GM18508 (cell line): Measurements from ENCODE around the gene CXCR5.

Source experiments
- ATAC-seq: cut with Tn5 transposase; IDR thresholded peaks from one replicate; pipeline ENCODE4 v1.9.1; 2021; ENCODE audit warnings: moderate number of reproducible peaks; ENCODE audit not compliant: insufficient read depth, unreplicated experiment

The CXCR5 gene

DNA sequence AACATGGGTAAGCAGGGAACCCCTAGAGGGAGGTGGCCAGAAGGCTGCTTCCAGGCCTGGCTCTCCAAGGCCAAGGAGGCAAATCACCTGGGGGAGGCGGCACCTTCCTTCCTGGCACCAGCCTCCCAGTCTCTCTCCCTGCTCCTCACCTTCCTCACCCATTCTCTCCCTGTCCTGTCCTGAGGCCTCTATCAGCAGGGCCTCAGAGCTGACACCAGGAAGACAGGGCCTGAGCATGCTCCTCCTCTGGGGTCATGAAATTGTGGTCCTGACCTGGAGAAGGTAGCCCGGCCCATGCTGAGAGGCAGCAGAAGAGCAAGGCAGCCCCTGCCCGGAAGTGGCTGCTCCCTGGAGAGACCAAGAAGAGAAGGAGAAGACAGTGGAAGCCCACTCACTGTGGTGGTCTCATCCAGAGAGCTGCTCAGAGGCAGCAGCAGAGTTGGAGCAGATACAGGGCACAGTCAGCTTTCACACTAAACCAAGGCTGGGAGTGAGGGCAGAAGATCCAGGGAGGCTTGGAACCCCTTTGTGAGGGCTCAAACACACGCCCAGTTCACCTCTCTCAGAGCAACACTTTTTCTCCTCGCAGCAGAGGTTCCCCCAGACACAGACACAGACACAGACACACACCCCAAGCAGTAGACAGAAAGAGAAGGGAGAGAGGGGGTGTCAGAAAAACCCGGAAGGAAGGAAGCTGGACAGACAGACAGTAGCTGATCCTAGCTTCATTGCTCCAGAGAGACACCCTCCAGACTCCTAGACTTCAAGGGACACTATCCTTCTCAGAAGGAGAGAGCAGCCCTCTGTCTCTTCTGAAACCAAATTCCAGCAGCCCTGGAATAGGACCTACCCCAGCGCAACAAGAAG, 40.3 kb downstream of the CXCR5 start:
- no peak for ATAC-seq

DNA sequence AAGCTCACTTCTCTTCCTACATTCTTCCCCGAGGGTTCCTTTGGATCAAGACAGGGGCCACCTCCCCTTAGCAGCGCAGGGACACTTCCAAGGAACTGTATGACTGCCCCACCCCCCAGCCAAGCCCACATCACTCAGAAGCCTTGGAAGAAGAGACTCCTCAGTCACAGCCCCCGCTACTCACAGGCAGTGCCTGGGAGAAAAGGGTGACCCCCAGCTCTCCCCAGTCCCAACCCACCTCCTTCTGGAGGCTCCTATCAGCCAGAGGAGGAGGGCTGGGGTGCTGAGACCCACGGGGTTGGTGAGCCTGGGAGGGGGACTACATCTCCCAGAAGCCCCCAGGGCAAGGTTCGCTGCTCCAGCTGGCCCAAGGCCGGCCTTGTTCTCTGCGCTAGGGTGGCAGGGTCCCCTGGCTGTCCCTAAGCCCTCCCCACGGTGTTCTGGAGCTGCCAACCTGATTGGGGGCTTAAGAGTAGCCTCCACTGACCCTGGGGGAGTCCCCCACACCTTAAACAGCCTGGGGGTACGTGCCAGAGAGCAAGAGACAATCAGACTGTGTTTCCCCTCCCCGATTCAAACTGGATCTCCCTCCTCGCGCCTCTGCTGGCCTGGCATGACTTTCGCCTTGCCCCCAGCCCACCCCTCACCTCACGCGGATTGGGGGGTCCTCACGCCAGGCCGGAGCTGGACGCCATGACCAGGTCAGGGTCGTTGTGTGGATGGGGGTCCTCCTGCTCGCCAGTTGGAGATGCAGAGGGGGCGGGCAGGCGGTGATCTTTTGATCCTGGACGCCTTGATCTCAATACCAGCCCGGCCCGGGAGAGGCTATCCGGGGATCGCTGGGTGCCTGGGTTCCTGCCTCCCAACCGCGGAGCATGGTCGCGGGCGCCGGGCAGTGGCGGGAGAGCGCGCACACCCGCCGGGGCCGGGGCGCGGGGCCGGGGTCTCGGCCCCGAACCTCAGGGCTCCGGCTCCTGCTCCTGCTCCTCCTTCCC, 41.2 kb downstream of the CXCR5 start:
- ATAC-seq = no peak

DNA sequence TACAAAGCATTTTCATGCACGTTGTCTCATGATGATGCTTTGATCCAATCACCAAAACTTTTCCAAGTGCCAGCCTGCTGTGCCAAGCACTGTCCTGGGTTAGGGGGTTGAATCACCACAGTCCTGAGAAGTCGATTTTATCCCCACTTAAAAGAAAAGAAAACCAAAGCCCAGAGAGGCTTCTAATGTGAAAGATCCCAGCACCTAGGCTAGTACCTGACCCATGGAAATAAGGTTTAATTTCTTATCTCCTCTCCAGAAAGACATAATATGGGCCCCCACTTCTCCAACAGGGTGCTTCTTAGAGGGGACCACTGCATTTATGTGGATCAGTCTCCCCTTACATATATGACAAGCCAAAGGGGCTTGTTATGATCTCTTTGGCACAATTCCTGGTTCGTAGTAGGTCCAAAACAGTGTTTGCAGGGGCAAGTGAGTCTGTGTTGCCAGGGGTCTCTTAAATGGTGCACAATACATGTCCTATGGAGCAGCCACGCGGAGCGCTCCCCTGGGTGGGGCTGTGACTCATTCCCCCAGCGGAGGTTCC, 43.9 kb downstream of the CXCR5 start:
- no peak for ATAC-seq

DNA sequence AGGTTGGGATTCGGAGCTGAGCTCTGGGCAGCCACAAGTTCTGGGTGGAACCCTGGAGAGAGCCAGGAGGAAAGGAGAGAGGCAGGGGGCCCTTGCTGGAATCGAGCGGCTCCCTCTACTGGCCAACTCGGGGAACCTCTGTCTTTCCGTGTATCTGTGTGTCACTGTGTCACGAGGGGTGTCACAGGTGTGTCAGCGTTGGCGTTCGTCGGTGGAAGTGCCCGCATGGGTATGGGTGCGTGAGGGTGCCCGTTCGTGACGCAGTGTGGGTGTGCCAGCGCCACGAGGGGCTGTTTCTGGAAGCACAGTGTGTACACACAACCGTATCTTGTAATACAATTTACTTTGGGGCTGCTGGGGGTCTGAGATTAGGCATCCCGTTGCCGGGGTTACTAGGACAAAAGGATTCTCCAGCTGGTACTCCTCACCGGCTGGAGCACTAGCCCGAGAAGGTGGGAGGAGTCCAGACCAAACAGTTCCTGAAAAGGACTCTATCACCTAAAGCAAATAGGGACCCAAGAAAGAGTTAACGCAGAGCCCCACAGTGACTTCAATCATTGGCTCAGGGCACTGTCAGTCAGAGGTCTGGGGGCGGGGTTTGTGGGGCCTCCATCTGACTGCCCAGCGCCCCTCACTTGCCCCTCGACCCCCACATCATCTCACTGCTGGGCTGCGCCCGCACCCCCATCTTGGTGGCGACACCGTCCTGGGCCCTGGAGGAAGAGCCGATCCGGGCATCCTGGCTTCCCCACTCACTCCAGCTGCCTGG, 44.6 kb downstream of the CXCR5 start:
- ATAC-seq = peak; percentile 33

DNA sequence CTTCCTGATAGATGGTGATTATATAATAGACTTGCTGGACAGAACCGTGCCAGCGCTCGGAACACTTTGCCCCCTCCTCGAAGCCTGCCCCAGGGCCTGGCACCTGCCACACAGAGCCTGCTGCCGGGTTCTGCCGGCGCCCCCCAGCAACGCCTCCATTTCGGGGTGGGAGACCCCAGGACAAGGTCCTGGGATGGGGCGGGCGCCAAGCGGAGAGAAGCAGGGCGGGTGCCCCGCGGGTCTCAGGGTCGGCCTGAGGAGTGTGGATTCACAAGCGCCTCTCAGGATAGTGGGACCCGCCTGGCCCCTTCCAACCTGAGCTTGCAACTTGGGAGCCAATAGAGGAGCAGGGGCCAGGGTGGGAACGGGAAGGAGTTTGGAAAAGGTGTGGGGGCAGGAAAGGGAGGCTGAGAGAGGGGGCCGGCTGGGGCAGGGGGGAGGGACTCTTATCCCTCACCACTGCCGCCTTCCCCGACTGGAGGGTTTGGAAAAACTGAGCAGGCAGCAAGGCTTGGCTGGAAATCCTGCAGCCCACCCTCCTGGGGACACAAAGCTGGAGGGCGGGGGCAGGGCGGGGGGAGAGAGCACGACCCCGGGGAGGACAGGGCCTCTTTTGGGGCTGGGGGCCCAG, 45.3 kb downstream of the CXCR5 start:
- no peak for ATAC-seq

DNA sequence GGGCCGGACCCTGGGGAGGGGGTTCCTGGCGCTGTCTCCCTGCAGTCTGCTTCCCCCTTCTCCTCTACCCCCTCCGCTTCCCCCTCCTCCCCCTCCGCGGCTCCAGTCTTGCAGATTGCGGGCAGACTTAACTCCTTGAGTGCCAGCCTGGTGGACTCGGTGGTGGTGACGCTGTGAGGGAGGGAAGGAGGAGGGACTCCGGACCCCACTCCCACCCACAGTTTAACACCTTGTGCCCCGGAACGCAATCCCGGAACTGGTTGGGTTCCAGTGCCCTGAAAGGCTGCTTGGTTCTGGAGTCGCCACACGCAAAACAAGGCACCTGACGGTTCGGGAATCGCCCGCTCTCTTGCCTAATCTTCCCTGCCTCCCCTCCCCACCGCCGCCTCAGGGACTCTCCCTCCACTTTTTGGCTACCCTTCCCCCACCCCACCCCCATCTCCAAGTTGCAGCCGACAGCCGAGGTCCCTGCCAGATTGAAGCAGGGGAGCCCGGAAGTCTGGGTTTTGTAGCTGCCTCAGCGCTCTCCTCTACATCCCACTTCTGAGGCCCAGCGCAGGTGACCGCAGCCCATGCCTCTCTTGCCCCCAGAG, 45.9 kb downstream of the CXCR5 start:
- ATAC-seq = no peak

DNA sequence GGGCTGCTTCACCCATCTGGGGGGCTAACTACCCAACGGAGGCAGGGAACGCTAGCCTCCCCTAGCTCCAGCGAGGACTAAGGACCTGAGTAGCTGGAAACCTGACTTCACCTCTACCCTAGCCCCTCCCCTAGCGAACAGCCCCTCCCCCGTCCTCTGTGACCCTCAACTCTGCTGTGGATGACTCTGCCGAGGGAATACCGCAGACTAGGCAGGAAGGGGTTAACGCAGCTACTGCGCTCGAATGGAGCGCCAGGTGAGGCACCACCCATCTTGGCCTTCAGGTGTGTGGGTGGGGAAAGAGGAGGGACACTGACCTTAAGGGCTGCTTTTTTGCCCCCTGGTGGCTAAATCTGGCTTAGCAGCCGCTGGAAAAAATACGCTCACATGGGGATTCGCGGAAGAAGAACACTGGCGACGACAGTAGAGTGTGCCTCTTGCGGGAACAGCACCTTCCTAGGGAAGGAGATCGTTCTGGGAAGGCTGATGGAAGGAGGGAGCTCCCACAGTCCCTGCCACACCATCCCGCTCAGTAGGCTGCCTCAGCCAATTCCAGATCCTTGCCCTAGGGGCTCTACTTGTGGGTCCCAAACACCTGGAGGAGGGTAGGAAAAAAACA, 46.5 kb downstream of the CXCR5 start:
- no peak for ATAC-seq

DNA sequence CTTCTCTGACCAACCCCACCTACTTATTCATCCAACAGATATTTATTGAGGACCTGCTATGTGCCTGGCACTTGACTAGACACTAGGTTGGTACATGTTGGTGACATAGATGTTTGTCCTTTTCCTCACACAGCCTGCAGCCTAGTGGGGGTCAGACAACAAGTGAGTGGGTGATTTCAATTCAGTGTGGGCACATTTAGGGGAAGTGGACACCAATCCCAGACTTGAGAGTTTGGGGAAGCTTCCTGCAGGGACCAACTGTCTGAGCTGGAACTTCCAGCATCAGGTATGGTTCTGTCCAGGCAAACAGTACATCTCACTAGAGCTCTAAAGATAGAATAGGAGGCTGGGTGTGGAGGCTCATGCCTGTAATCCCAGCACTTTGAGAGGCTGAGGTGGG, 47.9 kb downstream of the CXCR5 start:
- no peak for ATAC-seq

DNA sequence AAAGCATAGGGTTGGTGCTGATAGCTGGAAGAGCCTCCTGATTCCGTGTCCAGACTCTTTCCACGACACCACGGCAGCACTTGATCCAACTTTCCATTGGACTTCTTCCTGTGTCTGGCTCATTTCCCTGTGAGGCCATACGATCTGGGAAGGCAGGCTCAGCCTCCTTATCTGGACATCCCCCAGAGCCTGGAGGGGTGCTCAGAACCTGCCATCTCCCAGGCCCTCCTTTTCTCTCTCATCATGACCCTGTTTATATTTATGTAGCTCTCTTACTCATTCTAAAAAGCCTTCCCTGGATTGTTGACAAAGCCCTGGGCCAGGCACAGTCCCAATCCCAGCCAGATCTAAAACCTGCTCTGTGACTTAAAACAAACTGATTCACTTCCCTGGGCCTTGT, 49.8 kb downstream of the CXCR5 start:
- ATAC-seq = no peak

DNA sequence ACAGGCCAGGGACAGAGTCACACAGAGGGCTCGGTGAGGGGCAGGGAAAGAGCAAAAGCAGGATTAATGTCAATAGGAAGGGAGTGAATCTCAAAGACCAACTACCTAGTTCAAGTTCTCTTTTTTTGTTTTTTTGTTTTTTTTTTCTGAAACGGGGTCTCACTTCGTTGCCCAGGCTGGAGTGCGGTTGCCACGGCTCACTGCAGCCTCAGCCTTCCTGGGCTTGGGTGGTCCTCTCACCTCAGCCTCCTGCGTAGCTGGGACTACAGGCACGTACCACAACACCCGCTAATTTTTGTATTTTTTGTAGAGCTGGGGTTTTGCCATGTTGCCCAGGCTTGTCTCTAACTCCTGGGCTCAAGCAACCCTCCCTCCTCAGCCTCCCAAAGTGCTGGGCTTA, 51.7 kb downstream of the CXCR5 start:
- ATAC-seq = no peak

DNA sequence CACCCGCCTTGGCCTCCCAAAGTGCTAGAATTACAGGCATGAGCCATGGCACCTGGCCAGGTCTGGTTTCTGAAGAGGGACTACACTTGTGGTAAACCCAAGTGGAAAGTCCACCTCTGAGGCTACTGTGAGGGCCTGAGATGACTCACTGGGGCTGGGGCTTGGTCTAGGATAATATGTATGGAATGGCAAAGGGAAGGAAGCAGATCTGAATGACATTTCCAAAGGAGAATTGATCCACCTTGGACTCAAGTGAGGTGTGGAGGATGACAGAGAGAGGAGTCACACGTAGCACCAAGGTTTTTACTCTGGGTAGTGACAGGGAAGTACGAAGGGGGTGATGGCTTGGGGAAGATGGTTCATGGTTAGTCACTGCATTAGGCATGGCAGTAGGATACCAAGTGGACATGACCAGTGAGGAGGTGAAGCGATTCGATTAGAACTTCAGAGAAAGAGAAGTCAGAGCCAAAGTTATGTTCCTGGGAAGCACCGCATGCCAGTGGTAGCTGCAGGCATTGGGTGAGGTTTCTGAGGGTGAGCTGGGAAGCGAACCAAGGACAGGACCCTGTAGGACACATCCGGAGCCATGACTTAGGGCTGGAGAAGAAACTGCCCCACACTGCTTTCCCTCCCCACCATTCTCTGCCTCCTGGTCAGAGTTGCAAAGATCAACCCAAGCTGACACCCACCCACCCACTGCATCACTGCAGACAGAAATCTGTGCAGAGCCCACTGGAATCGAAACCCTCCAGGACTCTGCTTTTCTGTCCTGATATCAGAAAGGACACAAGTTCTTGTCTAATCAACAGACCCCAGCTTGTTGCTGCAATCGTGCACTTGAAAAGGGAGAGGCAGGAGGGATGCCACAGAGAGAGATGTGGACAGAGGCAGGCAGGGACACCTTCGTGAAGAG, 55.1 kb downstream of the CXCR5 start:
- no peak for ATAC-seq

DNA sequence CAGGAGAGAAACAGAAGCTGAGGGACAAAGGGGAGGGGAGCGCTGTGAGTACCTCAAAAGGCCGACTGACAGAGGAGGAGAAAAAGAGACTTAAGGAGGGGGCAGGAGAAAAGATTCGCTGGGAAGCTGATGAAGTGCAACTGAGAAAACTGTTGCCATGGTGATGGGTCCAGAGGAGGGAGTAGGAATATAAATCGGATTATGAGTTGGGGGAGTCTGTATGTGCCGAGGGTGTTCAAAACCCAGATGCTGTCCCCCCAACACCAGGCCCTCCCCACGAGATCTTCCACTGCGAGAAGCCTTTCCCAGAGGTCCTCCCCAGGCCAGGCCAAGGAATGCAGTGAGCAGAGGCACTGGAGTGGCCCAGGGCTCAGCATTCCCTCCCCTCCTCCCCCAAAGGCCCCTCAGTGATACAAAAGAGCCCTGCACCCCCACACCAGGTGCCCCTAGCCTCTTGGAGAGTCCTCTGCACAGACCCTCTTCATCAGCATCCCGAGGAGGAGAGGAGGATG, 55.8 kb downstream of the CXCR5 start:
- no peak for ATAC-seq

DNA sequence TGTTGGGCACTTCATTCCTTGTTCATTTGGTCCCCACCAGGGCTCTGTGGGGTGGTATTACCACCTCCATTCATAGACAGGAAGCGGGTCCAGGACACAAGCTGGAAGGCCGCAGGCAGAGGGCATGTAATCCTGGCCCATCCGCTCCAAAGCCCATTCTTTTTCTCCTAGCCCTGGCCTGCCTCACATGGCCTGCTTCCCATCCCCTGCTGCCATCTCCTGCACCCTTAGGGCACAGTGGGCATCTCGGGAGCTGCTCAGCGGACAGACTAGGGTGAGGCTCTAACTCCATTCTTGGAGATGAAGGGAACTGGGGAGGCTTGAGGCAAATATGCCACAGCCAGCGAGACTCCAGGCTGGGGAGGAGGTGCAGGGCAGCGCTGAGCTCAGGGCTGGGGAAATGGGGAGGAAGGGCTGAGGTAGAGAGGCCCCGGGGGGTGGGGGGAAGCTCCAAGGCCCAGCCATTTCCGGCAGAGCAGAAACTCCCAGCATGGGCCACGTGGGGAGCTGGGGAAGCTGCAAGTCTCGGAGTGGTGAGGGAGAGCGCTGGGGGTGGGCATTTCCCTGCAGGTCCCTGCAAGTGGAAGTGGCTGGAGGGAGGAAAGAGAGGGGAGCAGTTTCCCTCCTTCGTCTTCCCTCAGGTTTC, 56.4 kb downstream of the CXCR5 start:
- no peak for ATAC-seq

DNA sequence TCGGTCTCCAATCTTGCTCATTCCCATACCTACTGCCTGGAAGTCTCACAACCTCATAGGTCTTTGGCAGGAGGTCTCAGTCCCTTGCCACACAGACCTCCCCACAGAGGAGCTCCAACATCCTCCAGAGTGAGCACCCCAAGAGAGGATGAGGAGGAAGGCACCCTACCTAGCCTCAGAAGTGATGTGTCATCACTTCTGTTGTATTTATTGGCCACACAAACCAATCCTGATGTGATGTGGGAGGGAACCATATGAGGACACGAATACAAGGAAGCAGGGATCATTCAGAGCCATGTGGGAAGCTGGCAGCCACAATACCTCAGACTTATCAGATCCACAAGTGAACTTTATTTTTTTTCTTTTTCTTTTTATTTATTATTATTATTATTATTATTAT, 63.4 kb downstream of the CXCR5 start:
- no peak for ATAC-seq
